HCT116 (cell line): ENCODE data around the gene CD24. TPM values are rescaled to one million over a fixed set of nuclear protein-coding genes. Genes with fewer than 3 reads are reported as not detected.

ENCODE experiments used
- ATAC-seq: fragments of 200-7000 bp; cut with Tn5 transposase; 2 replicates; pipeline ENCODE4 v1.9.1; 2020; ENCODE audit warnings: mild to moderate bottlenecking, moderate library complexity
- BruUV-seq: library from RNA; stranded (reverse); fragments of 400-500 nt; replicated peaks from 2 replicates; lab custom pipeline; 2021; lab: Mats Ljungman, UMichigan
- CTCF ChIA-PET: fragments of 300-600 bp; sonication (Branson Sonifier 250); formaldehyde crosslinking; loops from one replicate; lab custom pipeline; 2021; ENCODE audit warnings: antibody characterized with exemption; lab: Charles Lee
- POLR2A ChIA-PET: fragments of 300-600, 350-600 bp; sonication (Branson Sonifier 250); formaldehyde crosslinking; loops from one replicate; lab custom pipeline; 2021; ENCODE audit warnings: antibody characterized with exemption; lab: Charles Lee
- RAD21 ChIA-PET, 2 experiments: fragments of 300-600 bp; sonication (Branson Sonifier 250); formaldehyde crosslinking; loops; one replicate each; lab custom pipeline; 2023; ENCODE audit warnings: low total read pairs in 2 of 2; ENCODE audit not compliant: uncharacterized antibody in 2 of 2, unreplicated experiment in 2 of 2, low non-redundant PET in 1 of 2; lab: Charles Lee
- DNase-seq: peaks from one replicate; pipeline ENCODE4 v3.0.0-alpha.2; 2010; ENCODE audit warnings: low read depth, low spot score
- H2AFZ ChIP-seq: fragments of 200-600 bp; shearing (Covaris generic), sonication (generic); 2 replicates; pipeline ENCODE4 v1.6.1; 2017; ENCODE audit warnings: low read depth, mixed run types, mixed read lengths, antibody characterized with exemption, low read length; ENCODE audit not compliant: poor library complexity, severe bottlenecking
- H3K27ac ChIP-seq: 2 replicates; pipeline ENCODE4 v1.5.1; 2012; ENCODE audit warnings: low read depth, low read length
- H3K27me3 ChIP-seq: fragments of 200-600 bp; sonication (generic); 2 replicates; pipeline ENCODE4 v1.6.1; 2016; ENCODE audit warnings: mixed run types, low read length, mixed read lengths; ENCODE audit not compliant: insufficient read depth
- H3K36me3 ChIP-seq, 2 experiments: fragments of 200-500 bp in 1 of 2; fragments of 200-600 bp in 1 of 2; sonication (Bioruptor generic) in 1 of 2; sonication (generic) in 1 of 2; 2 replicates each; pipeline versions ENCODE4 v1.5.1 to v1.6.1; 2014 to 2016; ENCODE audit warnings: low read length in 2 of 2, inconsistent platforms in 1 of 2, mixed read lengths in 1 of 2, mixed run types in 1 of 2; ENCODE audit not compliant: insufficient read depth in 2 of 2, control insufficient read depth in 1 of 2
- H3K4me1 ChIP-seq, 2 experiments: fragments of 200-600 bp in 1 of 2; sonication (generic) in 1 of 2; 2 replicates each; pipeline versions ENCODE4 v1.5.1 to v1.6.1; 2012 to 2017; ENCODE audit warnings: low read length in 2 of 2, inconsistent platforms in 1 of 2, mild to moderate bottlenecking in 1 of 2, mixed read lengths in 1 of 2, mixed run types in 1 of 2, moderate library complexity in 1 of 2; ENCODE audit not compliant: insufficient read depth in 2 of 2, control insufficient read depth in 1 of 2
- H3K4me2 ChIP-seq: fragments of 200-600 bp; sonication (generic); 2 replicates; pipeline ENCODE4 v1.6.1; 2017; ENCODE audit warnings: mixed run types, low read length, mixed read lengths
- H3K4me3 ChIP-seq, 2 experiments: fragments of 200-600 bp in 1 of 2; sonication (generic) in 1 of 2; replicated peaks in 1 of 2; 2 replicates each; pipeline ENCODE4 v1.5.1; 2011 to 2016; ENCODE audit warnings: low read length in 2 of 2, control low read depth in 1 of 2, low read depth in 1 of 2, mild to moderate bottlenecking in 1 of 2, mixed read lengths in 1 of 2, mixed run types in 1 of 2
- H3K79me2 ChIP-seq: fragments of 200-600 bp; sonication (generic); 2 replicates; pipeline ENCODE4 v1.6.1; 2017; ENCODE audit warnings: mild to moderate bottlenecking, mixed run types, low read length, moderate library complexity, mixed read lengths; ENCODE audit not compliant: insufficient read depth
- H3K9ac ChIP-seq: fragments of 200-600 bp; sonication (generic); 2 replicates; pipeline ENCODE4 v1.6.1; 2016; ENCODE audit warnings: low read length, mixed read lengths
- H3K9me2 ChIP-seq: fragments of 200-600 bp; sonication (generic), shearing (Covaris generic); 2 replicates; pipeline ENCODE4 v1.6.1; 2017; ENCODE audit warnings: mixed run types, mild to moderate bottlenecking, moderate library complexity; ENCODE audit not compliant: insufficient read depth
- H3K9me3 ChIP-seq, 2 experiments: fragments of 200-500 bp in 1 of 2; fragments of 200-600 bp in 1 of 2; sonication (Bioruptor generic) in 1 of 2; sonication (generic) in 1 of 2; 2 replicates each; pipeline ENCODE4 v1.6.1; 2014 to 2017; ENCODE audit warnings: low read length in 2 of 2, mixed read lengths in 2 of 2, inconsistent platforms in 1 of 2, low read depth in 1 of 2, mild to moderate bottlenecking in 1 of 2, mixed run types in 1 of 2, moderate library complexity in 1 of 2; ENCODE audit not compliant: control insufficient read depth in 1 of 2, insufficient read depth in 1 of 2
- H4K20me1 ChIP-seq: fragments of 200-600 bp; sonication (generic), shearing (Covaris generic); 2 replicates; pipeline ENCODE4 v1.6.1; 2017; ENCODE audit warnings: mixed run types, mild to moderate bottlenecking, moderate library complexity; ENCODE audit not compliant: insufficient read depth
- CBX3 ChIP-seq: IDR thresholded peaks from 2 replicates; pipeline ENCODE4 v1.6.1; 2012; ENCODE audit warnings: low read depth
- CEBPB ChIP-seq: IDR thresholded peaks from 2 replicates; pipeline ENCODE4 v1.6.1; 2012; ENCODE audit warnings: low read depth
- EGR1 ChIP-seq: IDR thresholded peaks from 2 replicates; pipeline ENCODE4 v1.6.1; 2012; ENCODE audit warnings: low read depth
- ELF1 ChIP-seq: IDR thresholded peaks from 2 replicates; pipeline ENCODE4 v1.6.1; 2012; ENCODE audit warnings: low read depth, borderline replicate concordance
- EZH2 ChIP-seq: fragments of 200-600 bp; sonication (generic); IDR thresholded peaks from 2 replicates; pipeline ENCODE4 v1.6.1; 2017; ENCODE audit warnings: antibody characterized with exemption, mixed run types
- EZH2phosphoT487 ChIP-seq: fragments of 200-600 bp; IDR thresholded peaks from 2 replicates; pipeline ENCODE4 v1.6.1; 2018; ENCODE audit warnings: antibody characterized with exemption, borderline replicate concordance
- JUND ChIP-seq: IDR thresholded peaks from 2 replicates; pipeline ENCODE4 v1.6.1; 2012
- POLR2A ChIP-seq: IDR thresholded peaks from 2 replicates; pipeline ENCODE4 v1.7.0; 2011; ENCODE audit warnings: borderline replicate concordance; ENCODE audit not compliant: insufficient read depth, insufficient read length; ENCODE audit errors: extremely low read depth
- POLR2AphosphoS5 ChIP-seq: IDR thresholded peaks from 2 replicates; pipeline ENCODE4 v1.6.1; 2011; ENCODE audit warnings: mild to moderate bottlenecking, low read depth, low read length, moderate library complexity
- SIN3A ChIP-seq: IDR thresholded peaks from 2 replicates; pipeline ENCODE4 v1.6.1; 2012; ENCODE audit warnings: low read depth
- SP1 ChIP-seq: IDR thresholded peaks from 2 replicates; pipeline ENCODE4 v1.6.1; 2012; ENCODE audit warnings: low read depth
- TCF7L2 ChIP-seq: IDR thresholded peaks from 2 replicates; pipeline ENCODE4 v1.7.0; 2011; ENCODE audit warnings: borderline replicate concordance, inconsistent platforms; ENCODE audit not compliant: insufficient read depth, insufficient read length; ENCODE audit errors: extremely low read depth
- YY1 ChIP-seq: IDR thresholded peaks from 2 replicates; pipeline ENCODE4 v1.6.1; 2011; ENCODE audit warnings: low read length, low read depth, moderate library complexity, mild to moderate bottlenecking; ENCODE audit not compliant: insufficient replicate concordance; ENCODE audit errors: extremely low read depth
- ZFX ChIP-seq: fragments of 450-650 bp; IDR thresholded peaks from 2 replicates; pipeline ENCODE4 v1.6.1; 2017
- intact Hi-C: fragments of 100-400 bp; cut with micrococcal nuclease; formaldehyde crosslinking; loops from 2 replicates; pipeline ENCODE4 v1.10.0; 2022
- total RNA-seq: library from RNA; stranded (reverse); gene quantifications from one replicate; pipeline ENCODE4 v1.2.1, GENCODE V29; 2021; ENCODE audit not compliant: unreplicated experiment
- TF ChIP-seq, protein P1 (sequence below), 3 experiments: fragments of 200-600 bp in 1 of 3; sonication (generic) in 1 of 3; IDR thresholded peaks in 2 of 3; conservative IDR thresholded peaks in 1 of 3; 2 replicates each; pipeline ENCODE4 v1.5.1; 2012 to 2017; ENCODE audit warnings: low read depth in 2 of 3, low read length in 2 of 3, antibody characterized with exemption in 1 of 3, borderline replicate concordance in 1 of 3, control low read depth in 1 of 3, mild to moderate bottlenecking in 1 of 3, mixed read lengths in 1 of 3, mixed run types in 1 of 3, moderate library complexity in 1 of 3; ENCODE audit not compliant: insufficient read depth in 1 of 3
- TF ChIP-seq, protein P2 (sequence below): IDR thresholded peaks from 2 replicates; pipeline ENCODE4 v1.6.1; 2012
- TF ChIP-seq, protein P3 (sequence below): IDR thresholded peaks from 2 replicates; pipeline ENCODE4 v1.6.1; 2012; ENCODE audit warnings: low read depth

Gene CD24
- total RNA-seq, 1 experiment from 2014 or later: 7.3 TPM

DNA sequence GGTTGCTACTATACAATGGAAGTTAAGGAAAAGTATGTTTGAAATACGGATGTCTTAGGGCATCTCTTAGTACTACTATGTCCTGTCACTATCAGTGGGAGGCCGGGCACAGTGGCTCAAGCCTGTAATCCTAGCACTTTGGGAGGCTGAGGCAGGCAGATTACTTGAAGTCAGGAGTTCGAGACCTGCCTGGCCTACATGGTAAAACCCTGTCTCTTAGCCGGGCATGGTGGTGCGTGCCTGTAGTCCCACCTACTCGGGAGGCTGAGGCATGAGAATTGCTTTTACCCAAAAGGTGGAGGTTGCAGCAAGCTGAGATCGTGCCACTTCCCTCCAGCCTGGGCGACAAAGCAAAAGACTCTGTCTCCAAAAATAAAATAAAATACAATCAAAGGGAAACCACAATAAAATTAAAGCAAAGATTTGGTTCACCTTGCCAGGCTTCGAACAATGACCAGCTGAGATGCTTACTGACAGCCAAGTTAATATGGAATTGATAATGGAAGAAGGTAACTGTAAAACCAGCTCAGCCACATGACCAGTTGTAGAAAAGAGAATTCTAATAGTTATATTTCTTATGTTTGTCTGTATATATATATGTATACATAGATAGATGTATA lies 6.5 kb downstream of the CD24 start:
- no peak for ATAC-seq

More for the DNA sequence above, 6.5 kb downstream of the CD24 start:
- H3K27ac ChIP-seq: no peak overlapping the region
- no peaks in the 10 kb centered on the region for H3K9me3 ChIP-seq
- H3K79me2 ChIP-seq: no peaks in the 10 kb centered on the region
- H3K9me2 ChIP-seq: no peaks in the 10 kb centered on the region
- DNase-seq: no peak
- no TSS peak for BruUV-seq
- ChIA-PET CTCF (no interaction called here), POLR2A (no interaction called here), RAD21 (no interaction called here)
- H3K4me2 ChIP-seq: no peak overlapping the region
- TF ChIP-seq EZH2: no peak
- TF ChIP-seq SP1: no peak
- no peak for TF ChIP-seq TCF7L2
- no peak for TF ChIP-seq POLR2AphosphoS5
- TF ChIP-seq ZFX: no peak
- TF ChIP-seq, protein P1, sequence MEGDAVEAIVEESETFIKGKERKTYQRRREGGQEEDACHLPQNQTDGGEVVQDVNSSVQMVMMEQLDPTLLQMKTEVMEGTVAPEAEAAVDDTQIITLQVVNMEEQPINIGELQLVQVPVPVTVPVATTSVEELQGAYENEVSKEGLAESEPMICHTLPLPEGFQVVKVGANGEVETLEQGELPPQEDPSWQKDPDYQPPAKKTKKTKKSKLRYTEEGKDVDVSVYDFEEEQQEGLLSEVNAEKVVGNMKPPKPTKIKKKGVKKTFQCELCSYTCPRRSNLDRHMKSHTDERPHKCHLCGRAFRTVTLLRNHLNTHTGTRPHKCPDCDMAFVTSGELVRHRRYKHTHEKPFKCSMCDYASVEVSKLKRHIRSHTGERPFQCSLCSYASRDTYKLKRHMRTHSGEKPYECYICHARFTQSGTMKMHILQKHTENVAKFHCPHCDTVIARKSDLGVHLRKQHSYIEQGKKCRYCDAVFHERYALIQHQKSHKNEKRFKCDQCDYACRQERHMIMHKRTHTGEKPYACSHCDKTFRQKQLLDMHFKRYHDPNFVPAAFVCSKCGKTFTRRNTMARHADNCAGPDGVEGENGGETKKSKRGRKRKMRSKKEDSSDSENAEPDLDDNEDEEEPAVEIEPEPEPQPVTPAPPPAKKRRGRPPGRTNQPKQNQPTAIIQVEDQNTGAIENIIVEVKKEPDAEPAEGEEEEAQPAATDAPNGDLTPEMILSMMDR (IDR thresholded peaks at IDR 0.05 in 2 of 3, conservative IDR thresholded peaks at IDR 0.05 in 1 of 3; ENCODE audit: borderline replicate concordance in 1 of 3, insufficient read depth in 1 of 3, low read depth in 2 of 3, low read length in 2 of 3): no peak
- TF ChIP-seq EGR1: no peak
- no peak for TF ChIP-seq CEBPB
- TF ChIP-seq, protein P2, sequence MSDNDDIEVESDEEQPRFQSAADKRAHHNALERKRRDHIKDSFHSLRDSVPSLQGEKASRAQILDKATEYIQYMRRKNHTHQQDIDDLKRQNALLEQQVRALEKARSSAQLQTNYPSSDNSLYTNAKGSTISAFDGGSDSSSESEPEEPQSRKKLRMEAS: no peak
- TF ChIP-seq JUND: no peak
- TF ChIP-seq, protein P3, sequence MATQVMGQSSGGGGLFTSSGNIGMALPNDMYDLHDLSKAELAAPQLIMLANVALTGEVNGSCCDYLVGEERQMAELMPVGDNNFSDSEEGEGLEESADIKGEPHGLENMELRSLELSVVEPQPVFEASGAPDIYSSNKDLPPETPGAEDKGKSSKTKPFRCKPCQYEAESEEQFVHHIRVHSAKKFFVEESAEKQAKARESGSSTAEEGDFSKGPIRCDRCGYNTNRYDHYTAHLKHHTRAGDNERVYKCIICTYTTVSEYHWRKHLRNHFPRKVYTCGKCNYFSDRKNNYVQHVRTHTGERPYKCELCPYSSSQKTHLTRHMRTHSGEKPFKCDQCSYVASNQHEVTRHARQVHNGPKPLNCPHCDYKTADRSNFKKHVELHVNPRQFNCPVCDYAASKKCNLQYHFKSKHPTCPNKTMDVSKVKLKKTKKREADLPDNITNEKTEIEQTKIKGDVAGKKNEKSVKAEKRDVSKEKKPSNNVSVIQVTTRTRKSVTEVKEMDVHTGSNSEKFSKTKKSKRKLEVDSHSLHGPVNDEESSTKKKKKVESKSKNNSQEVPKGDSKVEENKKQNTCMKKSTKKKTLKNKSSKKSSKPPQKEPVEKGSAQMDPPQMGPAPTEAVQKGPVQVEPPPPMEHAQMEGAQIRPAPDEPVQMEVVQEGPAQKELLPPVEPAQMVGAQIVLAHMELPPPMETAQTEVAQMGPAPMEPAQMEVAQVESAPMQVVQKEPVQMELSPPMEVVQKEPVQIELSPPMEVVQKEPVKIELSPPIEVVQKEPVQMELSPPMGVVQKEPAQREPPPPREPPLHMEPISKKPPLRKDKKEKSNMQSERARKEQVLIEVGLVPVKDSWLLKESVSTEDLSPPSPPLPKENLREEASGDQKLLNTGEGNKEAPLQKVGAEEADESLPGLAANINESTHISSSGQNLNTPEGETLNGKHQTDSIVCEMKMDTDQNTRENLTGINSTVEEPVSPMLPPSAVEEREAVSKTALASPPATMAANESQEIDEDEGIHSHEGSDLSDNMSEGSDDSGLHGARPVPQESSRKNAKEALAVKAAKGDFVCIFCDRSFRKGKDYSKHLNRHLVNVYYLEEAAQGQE: no peak
- no peak for TF ChIP-seq SIN3A
- TF ChIP-seq EZH2phosphoT487: no peak
- no peak for TF ChIP-seq ELF1
- TF ChIP-seq YY1: no peak
- no peak for TF ChIP-seq POLR2A
- no peak for TF ChIP-seq CBX3
- no peaks in the 10 kb centered on the region for H3K4me1 ChIP-seq
- no peak overlapping the region for H2AFZ ChIP-seq
- no peak overlapping the region for H3K4me3 ChIP-seq
- no peaks in the 10 kb centered on the region for H3K27me3 ChIP-seq
- H3K9ac ChIP-seq: no peak overlapping the region
- intact Hi-C loops: no loop called here
- H4K20me1 ChIP-seq: no peaks in the 10 kb centered on the region
- no peaks in the 10 kb centered on the region for H3K36me3 ChIP-seq
